Anterior cingulate cortex (tissue), 58 donors: ENCODE data around the gene SLC13A3.
"Not testable (repeated sequence)": the region's sequence is repeated elsewhere in the genome, so short reads cannot be mapped to it uniquely, and the experiment has no call there.

Experiments used
- DNase-seq, 58 donors: peaks; one replicate each; lab custom pipeline; 2025; lab: John Stamatoyannopoulos, UW

SLC13A3 gene

GRCh38 chr20:46681032-46681854 is 30.0 kb upstream of the SLC13A3 start:
- DNase-seq: peak in 40 of 58 donors; percentile 4 to 77 (median 28)

GRCh38 chr20:46680684-46681031 is 29.4 kb upstream of the SLC13A3 start:
- DNase-seq: no peak

GRCh38 chr20:46678516-46678915 is 27.3 kb upstream of the SLC13A3 start:
- DNase-seq: no peak

- DNase-seq: no peak
Measured at GRCh38 chr20:46677608-46678007, 26.3 kb upstream of the SLC13A3 start.

- not testable (repeated sequence) for DNase-seq
Measured at GRCh38 chr20:46676649-46677316, 25.5 kb upstream of the SLC13A3 start.

GRCh38 chr20:46674253-46675083 is 23.2 kb upstream of the SLC13A3 start:
- DNase-seq: no peak

- no peak for DNase-seq
Measured at GRCh38 chr20:46673394-46674252, 22.4 kb upstream of the SLC13A3 start.

- no peak for DNase-seq
Measured at GRCh38 chr20:46672543-46673148, 21.4 kb upstream of the SLC13A3 start.

GRCh38 chr20:46671866-46672542 is 20.7 kb upstream of the SLC13A3 start:
- DNase-seq: no peak

GRCh38 chr20:46670585-46671584 is 19.6 kb upstream of the SLC13A3 start:
- no peak for DNase-seq

- no peak for DNase-seq
Measured at GRCh38 chr20:46670228-46670584, 18.9 kb upstream of the SLC13A3 start.

- no peak for DNase-seq
Measured at GRCh38 chr20:46666818-46667515, 15.7 kb upstream of the SLC13A3 start.

GRCh38 chr20:46666306-46666705 is 15.0 kb upstream of the SLC13A3 start:
- no peak for DNase-seq

- DNase-seq: no peak
Measured at GRCh38 chr20:46665602-46666001, 14.3 kb upstream of the SLC13A3 start.

GRCh38 chr20:46663531-46663930 is 12.3 kb upstream of the SLC13A3 start:
- DNase-seq: no peak

GRCh38 chr20:46661659-46662058 is 10.4 kb upstream of the SLC13A3 start:
- no peak for DNase-seq

- no peak for DNase-seq
Measured at GRCh38 chr20:46660487-46660886, 9.2 kb upstream of the SLC13A3 start.
